NCI-H2196 (cell line): Measurements from ENCODE around the gene TRAPPC11.
"Not testable (repeated sequence)": the region's sequence is repeated elsewhere in the genome, so short reads cannot be mapped to it uniquely, and the experiment has no call there.

Experiments used
- DNase-seq: peaks from one replicate; lab custom pipeline; 2025; ENCODE audit not compliant: unreplicated experiment; lab: John Stamatoyannopoulos, UW

TRAPPC11 gene

GRCh38 chr4:183659029-183659871, at the start of gene TRAPPC11, which contains the start of gene RWDD4:
TSS of gene TRAPPC11 (plus strand) at chr4:183659293. CDS start at chr4:183663868, 4,575 bp downstream.
TSS of gene RWDD4 (minus strand) at chr4:183659185. CDS start at chr4:183658952, 233 bp downstream.
- DNase-seq: peak; percentile 73

GRCh38 chr4:183610033-183610432, 49.1 kb upstream of the TRAPPC11 start:
- no peak for DNase-seq

GRCh38 chr4:183610613-183611012, 48.5 kb upstream of the TRAPPC11 start:
- no peak for DNase-seq

- DNase-seq: no peak
These were observed 47.8 kb upstream of the TRAPPC11 start for GRCh38 chr4:183611210-183611830.

- DNase-seq: no peak
These were observed 46.5 kb upstream of the TRAPPC11 start for GRCh38 chr4:183612329-183613250.

GRCh38 chr4:183617075-183617474, 42.0 kb upstream of the TRAPPC11 start:
- no peak for DNase-seq

- no peak for DNase-seq
These were observed 40.4 kb upstream of the TRAPPC11 start for GRCh38 chr4:183618681-183619080.

GRCh38 chr4:183620421-183620820, 38.7 kb upstream of the TRAPPC11 start:
- no peak for DNase-seq

- DNase-seq: no peak
These were observed 37.2 kb upstream of the TRAPPC11 start for GRCh38 chr4:183621875-183622274.

GRCh38 chr4:183624548-183624947, 34.5 kb upstream of the TRAPPC11 start:
- no peak for DNase-seq

- DNase-seq: no peak
These were observed 32.9 kb upstream of the TRAPPC11 start for GRCh38 chr4:183626168-183626567.

- DNase-seq: not testable (repeated sequence)
These were observed 31.8 kb upstream of the TRAPPC11 start for GRCh38 chr4:183627286-183627685.

GRCh38 chr4:183627979-183628588, 31.0 kb upstream of the TRAPPC11 start:
- DNase-seq: no peak

GRCh38 chr4:183631577-183632198, 27.4 kb upstream of the TRAPPC11 start:
- no peak for DNase-seq

- no peak for DNase-seq
These were observed 26.4 kb upstream of the TRAPPC11 start for GRCh38 chr4:183632689-183633088.

GRCh38 chr4:183633476-183634400, 25.4 kb upstream of the TRAPPC11 start:
- no peak for DNase-seq

- no peak for DNase-seq
These were observed 23.8 kb upstream of the TRAPPC11 start for GRCh38 chr4:183635321-183635720.

GRCh38 chr4:183635741-183636140, 23.4 kb upstream of the TRAPPC11 start:
- DNase-seq: no peak

- DNase-seq: no peak
These were observed 22.6 kb upstream of the TRAPPC11 start for GRCh38 chr4:183636503-183636902.
